Measurements from ENCODE around the gene ZC3H13.

Gene ZC3H13

DNA sequence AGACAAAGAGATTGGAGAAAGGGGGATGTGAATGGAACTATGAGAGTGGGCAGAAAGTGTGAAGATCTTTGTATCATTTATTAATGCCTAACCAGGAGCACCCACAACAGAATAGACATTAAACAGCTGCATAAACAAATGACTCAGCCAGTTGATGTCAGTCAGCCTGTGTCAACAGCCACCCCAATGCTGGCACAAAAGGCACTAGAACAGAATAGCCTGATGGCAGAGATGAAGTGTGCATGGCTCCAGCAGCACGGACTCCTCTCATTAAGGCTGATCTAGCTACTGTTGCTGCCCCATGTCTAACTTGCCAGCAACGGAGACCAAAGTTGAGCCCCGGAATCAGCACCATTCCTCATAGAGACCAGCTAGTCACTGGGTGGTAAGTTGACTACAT is 44.5 kb upstream of the ZC3H13 start:
- H3K4me2 ChIP-seq (ENCODE audit: low read length): no peak overlapping the region

DNA sequence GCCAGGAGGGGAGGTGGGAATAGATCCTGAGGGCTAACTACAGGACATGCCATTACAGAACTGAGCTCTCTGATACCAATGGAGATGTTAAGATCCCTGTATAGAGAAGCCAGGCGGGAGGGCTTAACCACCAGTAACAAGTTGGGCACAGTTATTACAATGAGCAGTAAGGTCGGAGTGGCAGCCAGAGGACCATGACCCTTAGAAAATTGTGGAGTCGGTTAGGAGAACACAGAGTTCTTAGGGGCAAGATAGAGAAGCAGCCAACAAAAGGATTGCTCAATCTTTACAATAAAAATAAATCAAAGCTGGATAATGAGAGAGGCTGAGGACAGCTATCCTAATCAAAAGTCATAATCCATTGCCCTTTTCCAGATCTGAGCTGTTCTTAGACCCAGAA is 41.9 kb upstream of the ZC3H13 start:
- no peak for TF ChIP-seq EZH2phosphoT487 (IDR thresholded peaks at IDR 0.05; ENCODE audit: borderline replicate concordance, low read length)
- TF ChIP-seq, protein P1, sequence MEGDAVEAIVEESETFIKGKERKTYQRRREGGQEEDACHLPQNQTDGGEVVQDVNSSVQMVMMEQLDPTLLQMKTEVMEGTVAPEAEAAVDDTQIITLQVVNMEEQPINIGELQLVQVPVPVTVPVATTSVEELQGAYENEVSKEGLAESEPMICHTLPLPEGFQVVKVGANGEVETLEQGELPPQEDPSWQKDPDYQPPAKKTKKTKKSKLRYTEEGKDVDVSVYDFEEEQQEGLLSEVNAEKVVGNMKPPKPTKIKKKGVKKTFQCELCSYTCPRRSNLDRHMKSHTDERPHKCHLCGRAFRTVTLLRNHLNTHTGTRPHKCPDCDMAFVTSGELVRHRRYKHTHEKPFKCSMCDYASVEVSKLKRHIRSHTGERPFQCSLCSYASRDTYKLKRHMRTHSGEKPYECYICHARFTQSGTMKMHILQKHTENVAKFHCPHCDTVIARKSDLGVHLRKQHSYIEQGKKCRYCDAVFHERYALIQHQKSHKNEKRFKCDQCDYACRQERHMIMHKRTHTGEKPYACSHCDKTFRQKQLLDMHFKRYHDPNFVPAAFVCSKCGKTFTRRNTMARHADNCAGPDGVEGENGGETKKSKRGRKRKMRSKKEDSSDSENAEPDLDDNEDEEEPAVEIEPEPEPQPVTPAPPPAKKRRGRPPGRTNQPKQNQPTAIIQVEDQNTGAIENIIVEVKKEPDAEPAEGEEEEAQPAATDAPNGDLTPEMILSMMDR (IDR thresholded peaks at IDR 0.05; ENCODE audit: low read depth, low read length, poor library complexity, severe bottlenecking): no peak
- no peaks in the 10 kb centered on the region for H3K4me1 ChIP-seq (ENCODE audit: control insufficient read depth, low read length)

More for the DNA sequence above, 44.5 kb upstream of the ZC3H13 start:
- no peaks in the 10 kb centered on the region for H3K9me3 ChIP-seq (ENCODE audit: control insufficient read depth, insufficient read depth, low read length)
- peaks cover 19% of the 10 kb centered on the region for H3K4me1 ChIP-seq (ENCODE audit: control insufficient read depth, low read length)
- no peaks in the 10 kb centered on the region for H3F3A ChIP-seq (ENCODE audit: control insufficient read depth, insufficient read depth)
- no peaks in the 10 kb centered on the region for H3K9me2 ChIP-seq (replicated peaks; ENCODE audit: control insufficient read depth, low read length)
- H3K27ac ChIP-seq (ENCODE audit: low read depth, low read length): no peak overlapping the region
- H3K27me3 ChIP-seq (ENCODE audit: control insufficient read depth, low read length): peaks cover 12% of the 10 kb centered on the region
- H4K20me1 ChIP-seq (ENCODE audit: control insufficient read depth, insufficient read depth, low read depth, low read length): no peaks in the 10 kb centered on the region
- no peaks in the 10 kb centered on the region for H3K36me3 ChIP-seq (ENCODE audit: control insufficient read depth, low read length)
- TF ChIP-seq, protein P1 (IDR thresholded peaks at IDR 0.05; ENCODE audit: low read depth, low read length, poor library complexity, severe bottlenecking): no peak
- TF ChIP-seq EZH2phosphoT487 (IDR thresholded peaks at IDR 0.05; ENCODE audit: borderline replicate concordance, low read length): no peak
- H3K4me3 ChIP-seq (ENCODE audit: low read length): no peak overlapping the region
- no peaks in the 10 kb centered on the region for H3K79me2 ChIP-seq (ENCODE audit: control insufficient read depth, low read length)

DNA sequence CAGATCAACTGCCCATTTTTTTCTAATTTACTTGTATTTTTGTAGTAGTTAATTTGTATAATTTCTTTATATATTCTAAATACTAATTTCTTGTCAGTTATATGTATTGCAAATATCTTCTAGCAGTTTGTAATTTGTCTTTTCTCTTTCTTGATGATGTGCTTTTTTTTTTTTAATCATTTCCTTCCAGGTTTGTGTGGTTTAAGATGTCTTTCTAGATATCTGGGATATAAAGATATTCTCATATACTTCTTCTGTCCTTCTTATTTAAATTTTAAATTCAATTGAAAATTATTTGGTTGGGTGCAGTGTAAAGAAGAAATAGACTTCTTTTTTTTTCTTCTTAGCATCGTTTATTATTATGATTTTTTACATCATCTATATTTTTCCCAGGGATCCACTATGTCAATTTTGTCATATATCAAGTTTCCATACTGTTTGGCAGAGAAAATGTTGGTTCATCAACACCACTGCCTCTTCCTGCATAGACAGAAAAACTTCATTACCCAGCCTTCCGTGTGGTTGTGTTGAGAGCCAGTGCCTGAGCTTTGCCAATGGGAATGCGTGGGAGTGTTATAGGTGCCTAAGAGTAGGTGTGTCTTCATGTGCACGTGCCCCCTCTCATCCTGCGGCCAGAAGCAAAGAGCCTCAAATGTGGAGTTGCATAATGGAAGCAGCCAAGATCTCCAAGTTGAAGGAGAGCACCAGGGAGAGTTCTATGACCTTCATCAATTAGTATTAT is 36.4 kb upstream of the ZC3H13 start:
- H4K20me1 ChIP-seq (ENCODE audit: control insufficient read depth, insufficient read depth, low read depth, low read length): no peaks in the 10 kb centered on the region
- no peaks in the 10 kb centered on the region for H3K36me3 ChIP-seq (ENCODE audit: control insufficient read depth, low read length)
- no peak overlapping the region for H3K4me3 ChIP-seq (ENCODE audit: low read length)
- no peaks in the 10 kb centered on the region for H3K79me2 ChIP-seq (ENCODE audit: control insufficient read depth, low read length)
- TF ChIP-seq, protein P1 (IDR thresholded peaks at IDR 0.05; ENCODE audit: low read depth, low read length, poor library complexity, severe bottlenecking): no peak
- no peak for TF ChIP-seq EZH2phosphoT487 (IDR thresholded peaks at IDR 0.05; ENCODE audit: borderline replicate concordance, low read length)
- no peaks in the 10 kb centered on the region for H3K9me2 ChIP-seq (replicated peaks; ENCODE audit: control insufficient read depth, low read length)
- no peaks in the 10 kb centered on the region for H3K9me3 ChIP-seq (ENCODE audit: control insufficient read depth, insufficient read depth, low read length)
- peaks cover under 1% of the 10 kb centered on the region for H3K27me3 ChIP-seq (ENCODE audit: control insufficient read depth, low read length)
- no peaks in the 10 kb centered on the region for H3F3A ChIP-seq (ENCODE audit: control insufficient read depth, insufficient read depth)
- H3K4me1 ChIP-seq (ENCODE audit: control insufficient read depth, low read length): no peaks in the 10 kb centered on the region
- H3K27ac ChIP-seq (ENCODE audit: low read depth, low read length): no peak overlapping the region
- H3K4me2 ChIP-seq (ENCODE audit: low read length): no peak overlapping the region

More for the DNA sequence above, 41.9 kb upstream of the ZC3H13 start:
- H3K4me3 ChIP-seq (ENCODE audit: low read length): no peak overlapping the region
- H3K79me2 ChIP-seq (ENCODE audit: control insufficient read depth, low read length): no peaks in the 10 kb centered on the region
- no peaks in the 10 kb centered on the region for H3K36me3 ChIP-seq (ENCODE audit: control insufficient read depth, low read length)
- H3F3A ChIP-seq (ENCODE audit: control insufficient read depth, insufficient read depth): no peaks in the 10 kb centered on the region
- H3K9me3 ChIP-seq (ENCODE audit: control insufficient read depth, insufficient read depth, low read length): no peaks in the 10 kb centered on the region
- H3K9me2 ChIP-seq (replicated peaks; ENCODE audit: control insufficient read depth, low read length): no peaks in the 10 kb centered on the region
- H3K27me3 ChIP-seq (ENCODE audit: control insufficient read depth, low read length): peaks cover 12% of the 10 kb centered on the region
- H4K20me1 ChIP-seq (ENCODE audit: control insufficient read depth, insufficient read depth, low read depth, low read length): no peaks in the 10 kb centered on the region
- H3K27ac ChIP-seq (ENCODE audit: low read depth, low read length): no peak overlapping the region
- no peak overlapping the region for H3K4me2 ChIP-seq (ENCODE audit: low read length)

Data from DOHH2 (cell line).